ENCODE data around the gene ABHD17C.
"Not testable (repeated sequence)": the region's sequence is repeated elsewhere in the genome, so short reads cannot be mapped to it uniquely, and the experiment has no call there.

ABHD17C gene

DNA sequence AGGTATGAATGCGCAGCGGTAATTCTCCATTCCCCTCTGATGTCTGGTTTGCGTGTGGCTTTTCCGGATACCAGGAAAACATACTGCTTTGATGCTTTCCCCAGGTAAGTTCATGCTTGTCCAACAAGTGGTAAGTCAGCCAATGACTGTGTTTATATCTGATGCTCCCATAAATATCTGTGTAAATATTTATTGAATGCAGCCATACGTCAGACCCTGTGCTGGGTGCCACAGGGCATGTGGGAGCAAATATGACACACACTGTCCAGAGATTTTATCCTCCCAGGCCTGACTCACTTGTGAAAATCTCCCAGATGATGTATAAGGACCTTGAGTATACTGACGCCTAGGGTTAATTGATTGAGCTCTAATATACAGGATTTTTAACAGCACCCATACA lies 54.5 kb downstream of the ABHD17C start:
- Histone ChIP-seq H3K9me3 (ENCODE audit: control insufficient read depth in 1 of 2, low read length in 2 of 2) (no peaks in the 10 kb centered on the region), H3K4me3 (ENCODE audit: low read depth in 1 of 2, low read length in 2 of 2) (no peak overlapping the region), H3K4me1 (ENCODE audit: control insufficient read depth in 1 of 2, insufficient read depth in 2 of 2, low read length in 2 of 2) (no peaks in the 10 kb centered on the region), H3K27ac (ENCODE audit: low read length) (no peak overlapping the region), H3K27me3 (ENCODE audit: low read depth, low read length) (no peaks in the 10 kb centered on the region), H3K36me3 (ENCODE audit: control insufficient read depth in 1 of 2, insufficient read depth in 2 of 2, low read length in 2 of 2) (peaks cover 3 to 16% of the 10 kb centered on the region in 2 donors)

DNA sequence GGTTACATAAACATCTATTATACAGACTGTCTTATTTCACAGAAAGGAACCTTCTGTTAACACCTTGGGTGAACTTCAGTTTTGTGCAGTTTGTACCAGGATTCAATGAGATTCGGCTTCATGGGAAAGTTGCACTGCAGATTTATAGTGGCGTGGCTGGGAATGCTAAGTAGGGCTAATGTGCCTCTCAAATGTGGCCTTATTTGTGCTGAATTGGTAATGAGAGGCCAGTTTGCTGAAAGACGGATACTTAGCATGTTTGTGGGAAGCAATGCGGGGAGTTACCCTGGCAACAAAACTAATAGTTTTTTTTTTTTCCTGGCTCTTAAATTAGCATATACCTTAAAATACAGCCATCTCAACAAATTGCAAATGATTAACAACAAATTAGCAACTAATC lies 55.5 kb downstream of the ABHD17C start:
- Histone ChIP-seq H3K27me3 (ENCODE audit: low read depth, low read length) (no peaks in the 10 kb centered on the region), H3K4me1 (ENCODE audit: control insufficient read depth in 1 of 2, insufficient read depth in 2 of 2, low read length in 2 of 2) (no peaks in the 10 kb centered on the region), H3K27ac (ENCODE audit: low read length) (no peak overlapping the region)

DNA sequence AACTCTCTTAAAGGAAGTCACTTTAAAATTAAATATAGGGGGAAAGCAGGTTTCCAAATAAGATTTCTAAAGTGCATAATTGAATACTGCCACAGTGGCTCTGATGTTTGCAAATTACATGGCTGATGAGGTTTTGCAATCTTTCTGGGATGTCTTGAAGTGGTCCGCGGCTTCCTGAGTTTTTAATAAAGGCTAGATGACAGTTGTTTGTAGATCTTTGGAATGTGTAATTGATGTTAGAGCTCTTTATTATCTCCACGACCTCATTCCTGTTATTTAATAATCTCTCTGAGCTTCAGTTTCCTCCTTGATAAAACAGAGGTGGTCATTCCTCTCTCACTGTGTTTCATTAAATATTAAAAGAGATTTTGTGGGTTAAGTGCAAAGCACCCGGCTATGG lies 57.1 kb downstream of the ABHD17C start:
- peaks cover 5 to 16% of the 10 kb centered on the region in 2 donors for H3K36me3 ChIP-seq (ENCODE audit: control insufficient read depth in 1 of 2, insufficient read depth in 2 of 2, low read length in 2 of 2)
- no peak overlapping the region for H3K27ac ChIP-seq (ENCODE audit: low read length)
- H3K4me1 ChIP-seq (ENCODE audit: control insufficient read depth in 1 of 2, insufficient read depth in 2 of 2, low read length in 2 of 2), result no peaks in the 10 kb centered on the region
- no peaks in the 10 kb centered on the region for H3K9me3 ChIP-seq (ENCODE audit: control insufficient read depth in 1 of 2, low read length in 2 of 2)
- H3K27me3 ChIP-seq (ENCODE audit: low read depth, low read length), result no peaks in the 10 kb centered on the region
- no peak overlapping the region for H3K4me3 ChIP-seq (ENCODE audit: low read depth in 1 of 2, low read length in 2 of 2)

More for the DNA sequence above, 55.5 kb downstream of the ABHD17C start:
- Histone ChIP-seq H3K9me3 (ENCODE audit: control insufficient read depth in 1 of 2, low read length in 2 of 2) (no peaks in the 10 kb centered on the region), H3K36me3 (ENCODE audit: control insufficient read depth in 1 of 2, insufficient read depth in 2 of 2, low read length in 2 of 2) (peaks cover 5 to 16% of the 10 kb centered on the region in 2 donors), H3K4me3 (ENCODE audit: low read depth in 1 of 2, low read length in 2 of 2) (no peak overlapping the region)

- no peak overlapping the region for H3K4me3 ChIP-seq (ENCODE audit: low read depth in 1 of 2, low read length in 2 of 2)
These were observed 58.1 kb downstream of the ABHD17C start for GRCh38 chr15:80753161-80753560.

DNA sequence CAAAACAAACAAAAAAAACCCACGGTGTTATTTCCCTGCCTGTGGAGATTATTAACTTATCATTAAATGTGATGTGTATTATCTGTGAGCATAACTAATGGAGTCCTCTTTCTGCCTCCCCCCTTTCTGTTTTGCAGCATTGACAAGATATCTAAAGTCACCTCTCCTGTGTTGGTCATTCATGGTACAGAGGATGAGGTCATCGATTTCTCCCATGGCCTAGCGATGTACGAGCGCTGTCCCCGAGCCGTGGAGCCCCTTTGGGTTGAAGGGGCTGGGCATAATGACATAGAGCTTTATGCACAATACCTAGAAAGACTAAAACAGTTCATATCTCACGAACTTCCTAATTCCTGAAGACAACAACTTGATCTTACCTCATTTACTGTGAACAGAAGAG lies 58.9 kb downstream of the ABHD17C start:
- Histone ChIP-seq H3K9me3 (ENCODE audit: control insufficient read depth in 1 of 2, low read length in 2 of 2) (no peaks in the 10 kb centered on the region), H3K4me3 (ENCODE audit: low read depth in 1 of 2, low read length in 2 of 2) (no peak overlapping the region), H3K27ac (ENCODE audit: low read length) (no peak overlapping the region), H3K27me3 (ENCODE audit: low read depth, low read length) (no peaks in the 10 kb centered on the region), H3K4me1 (ENCODE audit: control insufficient read depth in 1 of 2, insufficient read depth in 2 of 2, low read length in 2 of 2) (no peaks in the 10 kb centered on the region), H3K36me3 (ENCODE audit: control insufficient read depth in 1 of 2, insufficient read depth in 2 of 2, low read length in 2 of 2) (peaks cover 5 to 16% of the 10 kb centered on the region in 2 donors)

More at GRCh38 chr15:80753161-80753560, 58.1 kb downstream of the ABHD17C start:
- peaks cover 5 to 16% of the 10 kb centered on the region in 2 donors for H3K36me3 ChIP-seq (ENCODE audit: control insufficient read depth in 1 of 2, insufficient read depth in 2 of 2, low read length in 2 of 2)
- H3K9me3 ChIP-seq (ENCODE audit: control insufficient read depth in 1 of 2, low read length in 2 of 2), result no peaks in the 10 kb centered on the region
- H3K27ac ChIP-seq (ENCODE audit: low read length), result no peak overlapping the region
- H3K27me3 ChIP-seq (ENCODE audit: low read depth, low read length), result no peaks in the 10 kb centered on the region
- H3K4me1 ChIP-seq (ENCODE audit: control insufficient read depth in 1 of 2, insufficient read depth in 2 of 2, low read length in 2 of 2), result no peaks in the 10 kb centered on the region

DNA sequence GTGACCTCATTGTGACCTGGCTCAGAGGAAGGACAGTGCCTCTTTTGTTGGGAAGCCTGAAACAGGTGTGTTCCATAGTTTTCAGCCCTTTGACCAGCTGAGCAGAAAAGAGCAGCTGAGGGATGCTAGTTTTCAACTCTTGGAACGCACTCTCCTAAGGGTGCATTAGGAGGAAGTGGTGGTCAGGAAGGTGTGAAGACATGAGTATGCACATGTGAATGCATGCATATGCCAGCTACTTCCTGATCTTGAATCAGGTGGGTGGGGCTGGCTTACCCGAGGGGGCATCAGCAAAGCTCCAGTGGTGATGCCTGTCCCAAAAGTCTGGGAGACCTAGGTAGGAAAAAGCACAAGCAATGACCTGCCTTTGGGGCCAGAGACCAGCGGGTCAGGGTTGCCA lies 60.8 kb downstream of the ABHD17C start:
- peaks cover 5 to 6% of the 10 kb centered on the region in 2 donors for H3K36me3 ChIP-seq (ENCODE audit: control insufficient read depth in 1 of 2, insufficient read depth in 2 of 2, low read length in 2 of 2)
- H3K4me1 ChIP-seq (ENCODE audit: control insufficient read depth in 1 of 2, insufficient read depth in 2 of 2, low read length in 2 of 2), result no peaks in the 10 kb centered on the region
- no peaks in the 10 kb centered on the region for H3K27me3 ChIP-seq (ENCODE audit: low read depth, low read length)
- H3K27ac ChIP-seq (ENCODE audit: low read length), result no peak overlapping the region
- H3K4me3 ChIP-seq (ENCODE audit: low read depth in 1 of 2, low read length in 2 of 2), result no peak overlapping the region
- H3K9me3 ChIP-seq (ENCODE audit: control insufficient read depth in 1 of 2, low read length in 2 of 2), result no peaks in the 10 kb centered on the region

- no peak overlapping the region for H3K4me3 ChIP-seq (ENCODE audit: low read depth in 1 of 2, low read length in 2 of 2)
- H3K4me1 ChIP-seq (ENCODE audit: control insufficient read depth in 1 of 2, insufficient read depth in 2 of 2, low read length in 2 of 2), result no peaks in the 10 kb centered on the region
- no peaks in the 10 kb centered on the region for H3K9me3 ChIP-seq (ENCODE audit: control insufficient read depth in 1 of 2, low read length in 2 of 2)
- H3K36me3 ChIP-seq (ENCODE audit: control insufficient read depth in 1 of 2, insufficient read depth in 2 of 2, low read length in 2 of 2), result peaks cover 5 to 6% of the 10 kb centered on the region in 2 donors
- no peaks in the 10 kb centered on the region for H3K27me3 ChIP-seq (ENCODE audit: low read depth, low read length)
- H3K27ac ChIP-seq (ENCODE audit: low read length), result no peak overlapping the region
These were observed 63.1 kb downstream of the ABHD17C start for GRCh38 chr15:80758130-80758745.

- H3K4me1 ChIP-seq (ENCODE audit: control insufficient read depth in 1 of 2, insufficient read depth in 2 of 2, low read length in 2 of 2), result no peaks in the 10 kb centered on the region
- no peaks in the 10 kb centered on the region for H3K36me3 ChIP-seq (ENCODE audit: control insufficient read depth in 1 of 2, insufficient read depth in 2 of 2, low read length in 2 of 2)
- no peaks in the 10 kb centered on the region for H3K27me3 ChIP-seq (ENCODE audit: low read depth, low read length)
- H3K27ac ChIP-seq (ENCODE audit: low read length), result no peak overlapping the region
- H3K9me3 ChIP-seq (ENCODE audit: control insufficient read depth in 1 of 2, low read length in 2 of 2), result no peaks in the 10 kb centered on the region
- H3K4me3 ChIP-seq (ENCODE audit: low read depth in 1 of 2, low read length in 2 of 2), result no peak overlapping the region
These were observed 65.8 kb downstream of the ABHD17C start for GRCh38 chr15:80760960-80761359.

GRCh38 chr15:80761754-80762153 lies 66.6 kb downstream of the ABHD17C start:
- Histone ChIP-seq H3K27me3 (ENCODE audit: low read depth, low read length) (no peaks in the 10 kb centered on the region), H3K4me3 (ENCODE audit: low read depth in 1 of 2, low read length in 2 of 2) (no peak overlapping the region), H3K9me3 (ENCODE audit: control insufficient read depth in 1 of 2, low read length in 2 of 2) (no peaks in the 10 kb centered on the region), H3K36me3 (ENCODE audit: control insufficient read depth in 1 of 2, insufficient read depth in 2 of 2, low read length in 2 of 2) (no peaks in the 10 kb centered on the region), H3K27ac (ENCODE audit: low read length) (no peak overlapping the region), H3K4me1 (ENCODE audit: control insufficient read depth in 1 of 2, insufficient read depth in 2 of 2, low read length in 2 of 2) (no peaks in the 10 kb centered on the region)

DNA sequence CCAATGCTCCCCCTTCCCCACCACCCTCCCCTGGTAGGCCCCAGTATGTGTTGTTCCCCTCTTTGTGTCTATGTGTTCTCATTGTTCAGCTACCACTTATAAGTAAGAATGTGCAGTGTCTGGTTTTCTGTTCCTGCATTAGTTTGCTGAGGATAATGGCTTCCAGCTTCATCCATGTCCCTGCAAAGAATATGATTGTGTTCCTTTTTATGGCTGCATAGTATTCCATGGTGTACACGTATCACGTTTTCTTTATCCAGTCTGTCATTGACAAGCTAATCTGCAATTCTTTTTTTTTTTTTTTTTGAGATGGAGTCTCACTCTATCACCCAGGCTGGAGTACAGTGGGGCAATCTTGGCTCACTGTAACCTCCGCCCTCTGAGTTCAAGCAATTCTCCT lies 68.1 kb downstream of the ABHD17C start:
- not testable (repeated sequence) for H3K36me3 ChIP-seq (ENCODE audit: control insufficient read depth in 1 of 2, insufficient read depth in 2 of 2, low read length in 2 of 2); H3K4me3 ChIP-seq (ENCODE audit: low read depth in 1 of 2, low read length in 2 of 2); H3K9me3 ChIP-seq (ENCODE audit: control insufficient read depth in 1 of 2, low read length in 2 of 2); H3K27me3 ChIP-seq (ENCODE audit: low read depth, low read length); H3K4me1 ChIP-seq (ENCODE audit: control insufficient read depth in 1 of 2, insufficient read depth in 2 of 2, low read length in 2 of 2); H3K27ac ChIP-seq (ENCODE audit: low read length)

- Histone ChIP-seq H3K27me3 (ENCODE audit: low read depth, low read length) (no peaks in the 10 kb centered on the region), H3K4me3 (ENCODE audit: low read depth in 1 of 2, low read length in 2 of 2) (no peak overlapping the region), H3K27ac (ENCODE audit: low read length) (no peak overlapping the region), H3K4me1 (ENCODE audit: control insufficient read depth in 1 of 2, insufficient read depth in 2 of 2, low read length in 2 of 2) (no peaks in the 10 kb centered on the region), H3K36me3 (ENCODE audit: control insufficient read depth in 1 of 2, insufficient read depth in 2 of 2, low read length in 2 of 2) (no peaks in the 10 kb centered on the region), H3K9me3 (ENCODE audit: control insufficient read depth in 1 of 2, low read length in 2 of 2) (no peaks in the 10 kb centered on the region)
These were observed 69.4 kb downstream of the ABHD17C start for GRCh38 chr15:80764535-80764934.

- Histone ChIP-seq H3K4me3 (ENCODE audit: low read depth in 1 of 2, low read length in 2 of 2) (no peak overlapping the region), H3K27me3 (ENCODE audit: low read depth, low read length) (no peaks in the 10 kb centered on the region), H3K9me3 (ENCODE audit: control insufficient read depth in 1 of 2, low read length in 2 of 2) (no peaks in the 10 kb centered on the region), H3K27ac (ENCODE audit: low read length) (no peak overlapping the region), H3K4me1 (ENCODE audit: control insufficient read depth in 1 of 2, insufficient read depth in 2 of 2, low read length in 2 of 2) (no peaks in the 10 kb centered on the region), H3K36me3 (ENCODE audit: control insufficient read depth in 1 of 2, insufficient read depth in 2 of 2, low read length in 2 of 2) (no peaks in the 10 kb centered on the region)
These were observed 71.2 kb downstream of the ABHD17C start for GRCh38 chr15:80766275-80766674.

All from muscle layer of duodenum (tissue), 2 donors.